DOHH2 (cell line): ENCODE measurements around the gene PRSS22.

ENCODE experiments used
- EZH2phosphoT487 ChIP-seq: fragments of 200-600 bp; sonication (generic); IDR thresholded peaks from 2 replicates; pipeline ENCODE4 v1.6.1; 2017; ENCODE audit warnings: borderline replicate concordance, mild to moderate bottlenecking, antibody characterized with exemption, low read length, moderate library complexity, mixed read lengths
- TF ChIP-seq, protein P1 (sequence below): fragments of 200-600 bp; sonication (generic); IDR thresholded peaks from one replicate; pipeline ENCODE4 v1.5.1; 2014; ENCODE audit warnings: antibody characterized with exemption, mild to moderate bottlenecking, low read depth, low read length; ENCODE audit not compliant: poor library complexity, severe bottlenecking

DNA sequence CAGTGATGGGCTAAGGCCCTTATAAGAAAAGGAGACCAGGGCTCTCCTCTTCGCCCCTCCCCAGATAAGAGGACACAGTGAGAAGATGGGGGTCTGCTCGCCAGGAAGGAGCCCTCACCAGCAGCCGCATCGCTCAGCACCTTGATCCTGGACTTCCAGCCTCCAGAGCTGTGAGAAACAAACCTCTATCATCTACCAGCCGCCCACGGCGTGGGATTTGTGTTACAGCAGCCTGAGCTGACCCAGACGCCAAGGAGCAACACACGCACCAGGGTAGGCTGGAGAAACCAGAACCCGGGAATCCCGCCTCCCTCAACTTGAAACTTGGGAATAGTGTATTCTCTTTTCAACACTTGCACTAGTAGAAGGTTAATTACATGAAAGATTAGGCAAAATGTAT lies 32.1 kb downstream of the PRSS22 start:
- TF ChIP-seq, protein P1, sequence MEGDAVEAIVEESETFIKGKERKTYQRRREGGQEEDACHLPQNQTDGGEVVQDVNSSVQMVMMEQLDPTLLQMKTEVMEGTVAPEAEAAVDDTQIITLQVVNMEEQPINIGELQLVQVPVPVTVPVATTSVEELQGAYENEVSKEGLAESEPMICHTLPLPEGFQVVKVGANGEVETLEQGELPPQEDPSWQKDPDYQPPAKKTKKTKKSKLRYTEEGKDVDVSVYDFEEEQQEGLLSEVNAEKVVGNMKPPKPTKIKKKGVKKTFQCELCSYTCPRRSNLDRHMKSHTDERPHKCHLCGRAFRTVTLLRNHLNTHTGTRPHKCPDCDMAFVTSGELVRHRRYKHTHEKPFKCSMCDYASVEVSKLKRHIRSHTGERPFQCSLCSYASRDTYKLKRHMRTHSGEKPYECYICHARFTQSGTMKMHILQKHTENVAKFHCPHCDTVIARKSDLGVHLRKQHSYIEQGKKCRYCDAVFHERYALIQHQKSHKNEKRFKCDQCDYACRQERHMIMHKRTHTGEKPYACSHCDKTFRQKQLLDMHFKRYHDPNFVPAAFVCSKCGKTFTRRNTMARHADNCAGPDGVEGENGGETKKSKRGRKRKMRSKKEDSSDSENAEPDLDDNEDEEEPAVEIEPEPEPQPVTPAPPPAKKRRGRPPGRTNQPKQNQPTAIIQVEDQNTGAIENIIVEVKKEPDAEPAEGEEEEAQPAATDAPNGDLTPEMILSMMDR: no peak
- no peak for TF ChIP-seq EZH2phosphoT487
